ENCODE measurements around the gene ATP11A.

Gene ATP11A

DNA sequence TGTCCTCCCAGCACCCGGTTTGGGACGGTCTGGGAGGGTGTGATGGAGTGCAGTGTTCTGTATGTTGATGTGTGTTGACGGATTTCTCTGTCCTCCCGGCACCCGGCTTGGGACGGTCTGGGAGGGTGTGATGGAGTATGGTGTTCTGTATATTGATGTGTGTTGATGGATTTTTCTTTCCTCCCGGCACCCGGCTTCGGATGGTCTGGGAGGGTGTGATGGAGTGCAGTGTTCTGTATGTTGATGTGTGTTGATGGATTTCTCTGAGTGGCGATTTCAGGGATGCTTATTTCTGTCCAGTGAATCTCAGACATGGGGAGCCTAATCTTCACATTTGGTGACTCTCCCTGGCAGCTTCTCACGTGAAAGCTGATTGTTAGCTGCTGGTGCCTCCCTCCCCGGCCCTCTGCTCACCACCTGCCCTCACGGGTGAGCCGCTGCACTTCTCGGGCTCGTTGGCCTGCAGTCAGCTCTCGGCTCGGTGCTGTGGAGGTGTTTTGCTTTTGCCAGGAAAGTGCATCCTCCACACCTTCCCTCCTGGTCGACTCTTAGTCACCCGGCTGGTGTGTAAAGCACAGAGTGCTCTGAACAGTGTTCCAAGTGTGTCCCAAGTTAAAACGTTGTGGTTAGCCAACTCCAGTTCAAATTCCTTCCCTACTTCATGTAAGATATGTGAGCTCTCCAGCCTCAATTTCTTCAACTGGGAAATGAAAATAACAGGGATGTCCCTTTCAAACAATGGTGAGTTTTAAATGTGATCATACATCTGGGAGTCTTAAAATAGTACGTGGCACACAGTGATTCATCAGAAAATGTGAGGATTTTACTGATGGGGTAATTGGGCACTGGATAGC is 54.6 kb downstream of the ATP11A start:
- FAIRE-seq, result no peak

- no peak for FAIRE-seq
Measured at GRCh38 chr13:112746044-112746443, 56.2 kb downstream of the ATP11A start.

DNA sequence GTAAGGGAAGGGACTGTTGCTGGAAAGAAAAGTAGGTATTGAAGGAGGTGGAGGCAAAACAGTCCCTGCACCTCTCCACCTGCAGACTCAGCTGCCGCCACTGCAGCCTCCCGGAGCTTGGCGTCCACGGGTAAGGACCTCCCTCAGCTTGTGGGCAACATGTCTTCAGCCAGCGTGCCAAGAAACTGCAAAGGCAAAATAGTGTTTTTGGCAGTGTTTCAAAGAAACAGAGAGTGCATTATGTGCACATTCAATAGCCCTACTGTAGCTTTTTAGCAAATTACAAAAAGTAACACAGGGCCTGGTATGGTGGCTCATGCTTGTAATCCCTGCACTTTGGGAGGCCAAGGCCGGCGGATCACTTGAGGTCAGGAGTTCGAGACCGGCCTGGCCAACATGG is 57.4 kb downstream of the ATP11A start:
- FAIRE-seq, result no peak

- FAIRE-seq, result no peak
Measured at GRCh38 chr13:112748947-112749735, 59.3 kb downstream of the ATP11A start.

- FAIRE-seq, result no peak
Measured at GRCh38 chr13:112750570-112750969, 60.7 kb downstream of the ATP11A start.

- no peak for FAIRE-seq
Measured at GRCh38 chr13:112751617-112752016, 61.8 kb downstream of the ATP11A start.

- FAIRE-seq, result no peak
Measured at GRCh38 chr13:112752211-112752610, 62.4 kb downstream of the ATP11A start.

GRCh38 chr13:112752711-112753541 is 63.1 kb downstream of the ATP11A start:
- FAIRE-seq, result no peak

- FAIRE-seq, result no peak
Measured at GRCh38 chr13:112753833-112754232, 64.0 kb downstream of the ATP11A start.

DNA sequence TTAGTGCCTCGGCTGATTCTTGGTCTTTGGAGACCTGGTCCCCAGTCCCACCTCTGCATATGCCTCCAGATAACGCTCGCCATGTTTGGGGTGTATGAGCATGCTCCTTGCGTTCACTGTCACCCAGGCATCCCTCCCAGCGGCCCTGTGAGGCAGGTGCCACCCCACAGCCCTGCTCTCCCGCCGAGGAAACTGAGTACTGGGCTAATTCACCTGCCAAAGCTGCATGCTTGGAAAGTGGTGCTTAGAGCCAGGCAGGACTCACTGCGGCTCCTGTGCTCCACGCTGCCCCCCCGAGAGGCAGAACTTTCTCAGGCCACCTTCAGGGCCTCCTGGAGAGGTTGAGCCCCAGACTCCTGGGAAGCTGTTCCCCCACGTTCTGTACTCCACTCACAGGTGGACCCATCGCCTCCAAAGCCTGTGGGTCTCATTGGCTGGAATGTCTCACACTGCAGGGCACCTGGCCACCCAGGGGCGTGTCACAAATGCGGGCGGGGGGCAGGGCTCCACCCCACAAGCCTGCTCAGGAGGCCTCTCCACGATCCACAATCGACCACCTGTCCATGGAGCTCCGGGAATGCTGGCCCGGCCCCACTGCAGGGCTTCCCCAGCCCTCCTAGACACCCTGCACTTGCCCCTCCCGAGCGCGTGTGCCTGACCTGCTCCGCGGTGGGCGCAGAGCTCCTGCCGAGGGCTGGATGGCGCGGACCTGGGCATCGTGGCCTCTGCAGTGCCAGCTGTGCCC is 64.6 kb downstream of the ATP11A start:
- FAIRE-seq, result no peak

- no peak for FAIRE-seq
Measured at GRCh38 chr13:112755331-112755730, 65.5 kb downstream of the ATP11A start.

DNA sequence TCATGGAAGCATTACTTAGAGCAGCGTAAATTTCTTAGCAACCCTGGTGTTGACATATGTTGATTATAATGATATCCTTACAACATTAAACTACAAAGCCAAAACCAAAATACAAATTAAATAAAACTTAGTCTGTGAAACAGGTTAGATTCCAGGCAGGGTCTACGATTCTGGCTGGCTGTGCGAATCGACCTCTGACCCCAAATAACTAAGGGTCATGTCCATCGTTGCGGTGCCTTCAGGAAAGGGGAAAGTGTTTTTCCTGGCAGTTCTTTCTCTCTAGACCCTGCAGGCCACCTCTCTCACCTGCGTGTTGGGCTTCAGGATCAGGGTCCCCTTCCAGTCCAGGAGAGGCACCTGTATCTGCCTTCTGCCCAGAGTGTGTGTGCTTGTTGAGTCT is 66.2 kb downstream of the ATP11A start:
- no peak for FAIRE-seq

DNA sequence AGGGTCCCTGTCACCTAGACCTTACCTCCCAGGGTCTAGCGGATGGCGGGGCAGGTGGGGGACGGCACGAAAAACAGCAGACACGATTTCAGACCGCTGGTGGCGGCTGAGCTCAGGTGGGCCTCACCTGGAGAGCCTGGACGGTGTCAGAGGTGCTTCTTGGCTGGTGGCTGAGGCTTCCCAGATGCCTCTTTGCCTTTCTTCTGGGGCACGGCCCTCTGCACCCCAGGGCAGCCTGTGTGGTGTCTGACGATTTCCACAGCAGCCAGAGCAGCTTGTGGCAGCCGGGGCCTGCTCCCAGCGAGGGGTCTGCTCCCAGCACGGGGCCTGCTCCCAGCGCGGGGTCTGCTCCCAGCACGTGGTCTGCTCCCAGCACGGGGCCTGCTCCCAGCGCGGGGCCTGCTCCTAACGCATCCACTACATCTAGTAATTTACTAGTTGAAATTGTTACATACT is 66.7 kb downstream of the ATP11A start:
- FAIRE-seq, result no peak

- no peak for FAIRE-seq
Measured at GRCh38 chr13:112756967-112757758, 67.3 kb downstream of the ATP11A start.

DNA sequence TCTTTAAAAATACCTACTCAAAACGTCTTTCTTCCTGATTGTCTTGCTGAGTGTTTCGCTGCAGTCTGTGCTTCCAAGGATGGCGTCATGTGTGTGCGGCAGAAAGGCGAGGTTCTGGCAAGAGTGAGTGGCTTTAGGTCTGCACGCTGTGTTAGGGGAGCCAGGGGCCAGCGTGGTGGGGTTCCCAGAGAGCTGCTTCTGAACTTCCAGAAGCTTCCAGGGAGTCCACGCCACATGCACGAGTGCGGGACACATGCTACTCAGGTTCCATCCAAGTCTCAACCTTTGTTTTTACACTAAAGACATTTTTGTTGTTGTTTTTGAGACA is 67.9 kb downstream of the ATP11A start:
- FAIRE-seq, result no peak

DNA sequence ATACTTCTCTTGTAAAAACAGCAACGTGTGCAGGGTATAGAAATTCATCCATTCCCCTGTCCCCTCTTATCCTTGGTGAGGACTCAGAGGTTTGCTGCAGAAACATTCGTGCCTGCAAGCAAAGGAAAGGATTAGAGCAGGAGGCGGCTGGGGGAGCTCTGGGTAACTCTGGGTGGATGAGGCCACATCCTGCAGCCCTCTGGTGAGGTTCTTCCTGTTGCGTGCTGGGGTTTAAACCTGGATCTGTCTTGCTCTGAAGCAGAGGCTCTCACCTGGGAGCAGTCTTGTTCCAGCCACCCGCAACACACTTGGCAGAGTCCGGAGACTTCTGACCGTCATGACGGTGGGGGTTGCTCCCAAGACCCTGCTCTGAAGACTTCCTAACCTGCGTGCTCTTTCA is 69.2 kb downstream of the ATP11A start:
- FAIRE-seq, result no peak

- no peak for FAIRE-seq
Measured at GRCh38 chr13:112759827-112760226, 70.0 kb downstream of the ATP11A start.

- FAIRE-seq, result no peak
Measured at GRCh38 chr13:112760435-112760834, 70.6 kb downstream of the ATP11A start.

- FAIRE-seq, result no peak
Measured at GRCh38 chr13:112760931-112761330, 71.1 kb downstream of the ATP11A start.

DNA sequence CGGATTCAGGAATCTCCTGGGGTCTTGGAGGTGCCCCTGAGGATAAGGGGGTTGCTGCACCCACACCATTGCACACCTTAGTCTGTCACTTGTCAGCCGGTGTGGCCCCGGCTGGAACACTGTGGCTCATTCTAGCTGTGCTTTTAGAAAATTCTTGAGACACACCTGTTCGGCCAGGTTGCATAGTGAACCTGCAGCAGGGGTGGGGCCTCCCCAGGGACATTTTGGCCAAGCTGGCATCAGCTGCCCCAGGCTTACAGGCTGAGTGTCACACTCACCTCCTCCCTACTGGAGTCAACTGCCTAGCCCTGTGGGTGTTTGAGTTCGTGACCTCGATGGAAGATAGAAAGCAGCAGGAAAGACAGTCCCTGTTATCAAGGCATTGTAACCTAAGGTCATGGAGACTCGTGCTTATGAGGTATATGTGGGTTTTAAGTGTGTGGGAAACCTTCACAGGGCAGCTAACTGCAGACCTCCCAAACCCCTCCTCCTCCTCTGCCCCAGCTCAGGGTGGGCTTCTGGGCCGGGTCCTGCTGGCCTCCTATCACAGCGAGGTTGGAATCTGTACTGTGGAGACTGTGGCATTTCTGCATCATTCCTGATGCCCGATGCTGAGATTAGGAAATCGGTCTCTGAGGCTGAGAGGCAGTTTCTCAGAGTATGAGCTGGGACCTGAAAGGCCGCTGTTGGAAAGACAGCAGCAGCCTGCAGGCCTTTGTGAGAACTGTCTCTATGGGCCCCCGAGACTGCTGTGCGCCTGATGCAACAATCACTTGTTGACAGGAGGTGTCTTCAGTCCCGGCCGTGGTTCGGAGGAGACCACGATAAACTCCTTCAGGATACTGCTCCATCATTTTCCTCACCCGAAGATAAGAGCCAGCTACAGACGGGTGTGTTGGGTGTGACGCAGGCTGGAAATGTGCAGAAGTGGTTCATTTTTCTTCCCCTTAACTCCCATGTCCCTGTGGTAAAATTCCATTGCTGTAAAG is 72.2 kb downstream of the ATP11A start:
- no peak for FAIRE-seq
